HG02852 (cell line): Measurements from ENCODE around the gene COMMD9.

Source experiments
- ATAC-seq: cut with Tn5 transposase; IDR thresholded peaks from one replicate; pipeline ENCODE4 v1.9.1; 2021; ENCODE audit warnings: mild to moderate bottlenecking, moderate library complexity; ENCODE audit not compliant: unreplicated experiment

Gene COMMD9

DNA sequence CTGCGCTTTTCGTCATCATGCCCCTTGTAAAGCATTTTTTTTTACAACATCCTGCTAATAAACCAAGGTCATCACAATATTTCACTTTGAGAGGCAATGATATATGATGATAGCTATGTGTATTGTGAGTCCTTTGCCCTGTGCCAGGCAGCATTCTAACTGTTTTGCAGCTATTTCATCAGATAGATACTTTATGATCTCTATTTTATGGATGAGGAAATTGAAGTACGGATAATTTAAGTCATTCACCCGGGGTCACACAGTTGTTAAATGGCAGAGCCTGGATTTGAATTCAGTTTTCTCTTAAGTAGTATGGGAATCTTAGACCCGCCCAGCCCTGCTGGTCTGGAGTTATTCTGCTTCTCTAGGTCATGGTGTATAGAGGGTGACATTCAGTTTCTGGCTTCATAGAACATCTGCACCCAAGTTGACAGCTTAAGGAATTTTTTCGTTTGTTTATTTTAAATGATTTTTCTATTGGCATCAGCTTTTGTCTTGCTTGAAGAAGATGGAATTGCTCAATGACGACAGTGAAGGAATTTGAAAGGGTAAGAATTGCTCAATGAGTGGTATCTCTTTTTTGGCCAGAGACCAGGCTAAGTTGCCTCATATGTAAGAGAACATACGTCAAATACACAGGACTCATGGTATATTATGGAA lies 7.8 kb upstream of the COMMD9 start:
- ATAC-seq, result no peak

GRCh38 chr11:36295926-36296325 lies 6.7 kb upstream of the COMMD9 start, which contains the start of gene PRR5L:
PRR5L (plus strand) TSS chr11:36296288; CDS start chr11:36401122, 104,834 bp downstream.
- ATAC-seq, result no peak

GRCh38 chr11:36292311-36292722 lies 3.1 kb upstream of the COMMD9 start:
- no peak for ATAC-seq

- ATAC-seq, result no peak
Observed at GRCh38 chr11:36288442-36289225, 590 bp downstream of the COMMD9 start.

DNA sequence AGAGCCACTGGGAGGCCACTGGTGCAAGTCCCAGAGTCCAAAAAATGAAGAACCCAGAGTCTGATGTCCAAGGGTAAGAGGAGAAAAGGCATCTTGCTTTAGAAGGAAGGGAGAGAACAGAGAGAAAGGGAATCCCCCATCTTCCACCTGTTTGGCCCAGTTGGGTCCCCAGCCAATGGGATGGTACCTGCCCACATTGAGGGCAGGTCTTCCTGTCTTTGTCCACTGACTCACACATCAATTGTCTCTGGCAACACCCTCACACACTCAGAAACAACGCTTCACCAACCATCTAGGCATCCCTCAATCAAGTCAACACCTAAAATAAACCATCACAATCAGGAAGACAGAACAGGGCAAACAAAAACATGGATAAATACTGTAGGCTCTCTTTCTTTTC lies 6.3 kb downstream of the COMMD9 start:
- ATAC-seq, result no peak

DNA sequence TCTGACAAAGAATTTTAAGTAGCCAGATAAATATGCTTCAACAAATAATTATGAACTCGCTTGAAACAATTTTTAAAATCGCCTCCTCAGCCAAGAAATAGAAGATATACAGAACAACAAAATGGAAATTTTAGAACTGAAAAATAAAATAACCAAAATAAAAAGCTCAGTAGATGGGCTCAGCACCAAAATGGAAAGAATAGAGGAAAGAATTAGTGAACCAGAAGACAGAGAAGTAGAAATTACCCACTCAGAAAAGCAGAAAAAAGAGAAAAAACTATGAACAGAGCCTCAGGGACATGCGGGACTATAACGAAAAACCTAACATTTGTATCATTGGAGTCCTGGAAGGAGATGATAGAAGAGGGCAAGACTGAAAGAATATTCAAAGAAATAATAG lies 7.4 kb downstream of the COMMD9 start:
- no peak for ATAC-seq

DNA sequence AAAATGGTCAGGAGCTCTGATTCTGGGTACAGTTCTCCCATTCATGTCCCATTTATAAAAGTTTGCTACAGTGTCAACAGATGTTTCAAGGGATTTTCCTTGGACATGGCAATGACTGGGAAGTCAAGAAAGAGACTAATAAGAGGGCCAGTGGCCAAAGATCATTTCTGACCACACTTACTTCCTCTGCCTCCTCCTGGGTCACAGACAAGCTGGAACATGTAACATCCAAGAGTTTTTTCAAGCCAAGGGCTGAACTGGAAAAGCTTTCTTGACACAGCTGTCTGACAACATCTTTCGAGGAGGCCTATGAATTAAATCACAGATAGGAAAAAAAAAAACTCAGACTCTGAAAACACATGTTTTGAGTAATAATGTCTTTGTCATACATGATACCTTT lies 8.7 kb downstream of the COMMD9 start:
- no peak for ATAC-seq

DNA sequence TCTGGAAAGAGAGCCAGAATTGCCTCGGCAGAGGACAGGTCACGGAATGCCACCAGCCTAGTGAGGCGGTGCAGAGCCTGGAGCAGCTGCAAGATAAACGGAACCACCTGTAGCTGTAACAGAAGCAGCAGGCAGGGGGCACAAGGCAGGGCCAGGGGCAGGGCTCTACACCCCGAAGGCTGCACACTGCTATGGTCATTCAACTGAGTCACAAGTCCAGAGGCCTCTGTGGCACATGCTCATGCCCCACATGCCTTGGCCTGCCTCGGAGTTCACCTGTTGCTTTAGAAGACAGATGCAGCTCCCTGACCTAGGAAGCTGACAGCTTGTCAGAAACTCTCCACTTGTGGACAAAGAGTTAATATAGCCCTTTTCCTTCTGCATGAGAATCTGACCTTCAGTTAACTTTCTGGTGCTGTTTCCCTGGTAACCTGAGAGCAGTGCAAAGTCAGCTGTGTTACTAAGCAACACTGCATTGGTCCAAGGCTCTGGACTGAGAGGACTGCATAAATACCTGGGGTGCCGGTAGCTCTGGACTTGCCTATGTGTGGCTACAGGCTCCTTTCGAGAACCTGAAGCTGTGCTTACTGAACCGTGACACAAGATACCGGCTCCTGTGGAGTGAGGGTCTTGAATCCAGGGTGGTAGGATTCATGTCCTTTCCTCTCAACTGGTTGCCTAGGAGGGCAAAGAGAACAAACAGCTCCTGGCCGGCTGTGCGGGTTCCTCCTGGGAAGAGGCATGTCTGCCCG lies 10.5 kb downstream of the COMMD9 start:
- ATAC-seq, result no peak

GRCh38 chr11:36274414-36274813 lies 14.8 kb downstream of the COMMD9 start:
- ATAC-seq, result no peak

DNA sequence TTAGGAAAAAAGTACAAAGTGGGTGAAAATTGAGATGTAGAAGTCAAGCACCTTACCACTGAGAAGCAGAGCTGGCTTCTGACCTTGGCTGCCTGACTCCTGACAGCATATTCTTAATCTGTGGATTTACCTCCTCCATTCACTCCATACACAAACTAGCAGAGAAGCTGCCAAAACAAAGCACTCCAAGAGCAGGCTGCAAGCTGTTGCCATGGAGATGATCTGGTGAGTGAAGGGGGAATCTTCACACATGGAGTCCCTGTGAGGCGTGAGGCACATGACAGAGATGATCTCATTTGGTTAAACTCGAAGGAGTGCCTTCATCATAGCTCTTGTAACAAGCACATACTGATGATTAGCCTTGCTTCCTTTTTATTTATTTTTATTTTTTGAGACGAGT lies 16.1 kb downstream of the COMMD9 start:
- ATAC-seq, result no peak

GRCh38 chr11:36271794-36272407 lies 17.3 kb downstream of the COMMD9 start:
- ATAC-seq, result no peak

- ATAC-seq, result no peak
Observed at GRCh38 chr11:36270701-36271100, 18.5 kb downstream of the COMMD9 start.

GRCh38 chr11:36268337-36268985 lies 20.8 kb downstream of the COMMD9 start:
- ATAC-seq, result no peak

- no peak for ATAC-seq
Observed at GRCh38 chr11:36266767-36267166, 22.5 kb downstream of the COMMD9 start.

DNA sequence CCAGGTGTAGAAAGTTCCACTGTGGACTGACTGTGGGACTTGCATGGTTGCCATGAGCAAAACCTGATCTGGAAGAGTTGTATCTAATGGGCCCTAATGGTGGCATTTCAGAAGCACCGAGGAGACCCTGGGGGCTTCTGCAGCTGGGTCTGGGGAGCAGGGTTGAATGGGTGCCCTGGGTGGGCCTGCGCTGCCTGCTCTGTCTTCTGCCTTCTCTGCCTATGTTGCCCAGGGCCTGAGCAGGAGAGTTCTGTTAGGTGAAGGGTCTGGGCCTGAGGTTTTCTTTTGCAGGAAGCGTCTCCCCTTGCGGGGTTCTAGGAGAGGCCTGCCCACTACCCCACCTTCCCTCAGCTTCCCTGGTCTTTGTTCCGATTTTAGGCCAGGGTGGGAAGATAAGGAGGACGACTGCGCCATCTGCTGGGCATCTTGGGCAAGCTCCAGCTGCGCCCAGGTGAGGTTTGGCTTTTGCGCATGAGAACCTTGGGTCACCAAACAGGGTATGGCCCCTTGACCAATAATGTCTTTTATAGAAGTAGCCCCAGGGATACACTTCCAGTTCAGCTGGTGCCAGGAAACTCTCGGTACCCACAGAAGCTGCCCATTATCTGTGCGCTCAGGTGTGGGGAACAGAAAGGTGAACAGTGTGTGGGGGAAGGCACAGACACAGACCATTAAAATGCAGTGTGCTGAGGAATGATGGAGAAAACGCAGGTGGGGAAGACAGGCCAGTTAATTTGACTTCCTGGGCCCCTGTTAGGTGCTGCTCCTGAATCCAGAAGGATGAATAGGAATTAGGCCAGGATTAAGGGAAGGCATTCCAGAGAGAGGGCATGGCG lies 23.2 kb downstream of the COMMD9 start:
- ATAC-seq, result peak; percentile 76

- ATAC-seq, result no peak
Observed at GRCh38 chr11:36264973-36265344, 24.3 kb downstream of the COMMD9 start.

- ATAC-seq, result no peak
Observed at GRCh38 chr11:36264011-36264972, 24.9 kb downstream of the COMMD9 start.

DNA sequence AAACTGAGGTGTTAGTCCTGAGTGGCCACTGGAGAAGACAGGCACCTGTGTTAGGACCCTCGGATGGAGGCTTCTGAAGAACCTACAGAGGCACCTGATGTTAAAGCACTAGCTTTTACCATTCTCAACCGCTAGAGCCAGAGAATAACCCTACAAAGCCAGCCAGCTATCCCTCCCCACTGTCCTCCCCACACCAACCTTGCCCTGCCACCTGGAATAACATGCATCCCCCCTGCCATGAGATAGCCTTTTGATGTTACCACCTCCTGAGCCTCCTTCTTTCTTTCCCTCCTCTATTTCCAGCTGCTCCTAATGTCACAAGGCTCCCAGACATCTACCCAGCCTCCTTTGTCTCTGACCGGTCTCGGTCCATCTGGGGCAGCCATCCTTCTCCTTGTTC lies 28.1 kb downstream of the COMMD9 start:
- ATAC-seq, result no peak
